ENCODE measurements around the gene RAPGEF1. TPM values are rescaled to one million over a fixed set of nuclear protein-coding genes. Genes with fewer than 3 reads are reported as not detected.

Gene RAPGEF1
- total and polyA plus RNA-seq, 2 experiments from 2014 or later, result 9.9 to 82.8 TPM

GRCh38 chr9:131677444-131678180 is 62.3 kb downstream of the RAPGEF1 start:
- no peak overlapping the region for H2AFZ ChIP-seq
- H3K36me3 Mint-ChIP-seq (ENCODE audit: low read depth), result peaks cover 15% of the 10 kb centered on the region
- H3K79me2 ChIP-seq (replicated peaks; ENCODE audit: insufficient read depth), result peaks cover 81% of the 10 kb centered on the region
- peaks cover 78% of the 10 kb centered on the region for H3K4me1 ChIP-seq (ENCODE audit: insufficient read depth)
- H3K27me3 Mint-ChIP-seq (ENCODE audit: insufficient read depth, low read depth, poor library complexity), result peaks cover 18% of the 10 kb centered on the region
- no peaks in the 10 kb centered on the region for H3K36me3 ChIP-seq (ENCODE audit: insufficient read depth)
- peaks cover 17% of the 10 kb centered on the region; the same call in 2 of the 3 replicates for H3K9me3 Mint-ChIP-seq
- peak overlapping the region; percentile 60; the same call in 1 of the 2 replicates for H3K4me2 ChIP-seq
- H3K27ac Mint-ChIP-seq, result peak overlapping the region; percentile 89
- H3K27me3 ChIP-seq (ENCODE audit: insufficient read depth), result no peaks in the 10 kb centered on the region
- DNase-seq (ENCODE audit: low spot score) (no peak), ATAC-seq (no peak; the same call in 2 of the 3 replicates)
- H3K9me2 ChIP-seq (ENCODE audit: insufficient read depth), result peaks cover 12% of the 10 kb centered on the region; the same call in 1 of the 2 replicates
- H3F3A ChIP-seq (replicated peaks; ENCODE audit: low read depth), result no peaks in the 10 kb centered on the region; the same call in 1 of the 2 replicates
- no peaks in the 10 kb centered on the region for H4K20me1 ChIP-seq (replicated peaks; ENCODE audit: insufficient read depth)
- peaks cover 86% of the 10 kb centered on the region for H3K4me1 Mint-ChIP-seq
- no peak overlapping the region for H3K4me3 ChIP-seq
- H3K27ac ChIP-seq (ENCODE audit: low read depth), result peak overlapping the region; percentile 83
- no peak overlapping the region; the same call in 2 of the 3 replicates for H3K4me3 Mint-ChIP-seq
- TF ChIP-seq NANOG (IDR thresholded peaks at IDR 0.05; ENCODE audit: borderline replicate concordance) (no peak), EZH2 (IDR thresholded peaks at IDR 0.05; ENCODE audit: low read depth, unreplicated experiment) (no peak), ZNF331 (CRISPR knock-in tag; IDR thresholded peaks at IDR 0.05; ENCODE audit: low read depth) (no peak), STAT1 (IDR thresholded peaks at IDR 0.05; ENCODE audit: unreplicated experiment) (no peak), CTCF (conservative IDR thresholded peaks at IDR 0.05; ENCODE audit: low read depth in 2 of 2) (no peak), POLR2AphosphoS5 (IDR thresholded peaks at IDR 0.05; ENCODE audit: low read depth) (no peak), EZH2phosphoT487 (IDR thresholded peaks at IDR 0.05; ENCODE audit: unreplicated experiment) (no peak), JUNB (IDR thresholded peaks at IDR 0.05; ENCODE audit: unreplicated experiment) (no peak), REST (IDR thresholded peaks at IDR 0.05; ENCODE audit: unreplicated experiment) (no peak), ZNF114 (CRISPR knock-in tag; IDR thresholded peaks at IDR 0.05) (no peak), ETS1 (IDR thresholded peaks at IDR 0.05) (no peak)
- TF ChIP-seq, protein P1, sequence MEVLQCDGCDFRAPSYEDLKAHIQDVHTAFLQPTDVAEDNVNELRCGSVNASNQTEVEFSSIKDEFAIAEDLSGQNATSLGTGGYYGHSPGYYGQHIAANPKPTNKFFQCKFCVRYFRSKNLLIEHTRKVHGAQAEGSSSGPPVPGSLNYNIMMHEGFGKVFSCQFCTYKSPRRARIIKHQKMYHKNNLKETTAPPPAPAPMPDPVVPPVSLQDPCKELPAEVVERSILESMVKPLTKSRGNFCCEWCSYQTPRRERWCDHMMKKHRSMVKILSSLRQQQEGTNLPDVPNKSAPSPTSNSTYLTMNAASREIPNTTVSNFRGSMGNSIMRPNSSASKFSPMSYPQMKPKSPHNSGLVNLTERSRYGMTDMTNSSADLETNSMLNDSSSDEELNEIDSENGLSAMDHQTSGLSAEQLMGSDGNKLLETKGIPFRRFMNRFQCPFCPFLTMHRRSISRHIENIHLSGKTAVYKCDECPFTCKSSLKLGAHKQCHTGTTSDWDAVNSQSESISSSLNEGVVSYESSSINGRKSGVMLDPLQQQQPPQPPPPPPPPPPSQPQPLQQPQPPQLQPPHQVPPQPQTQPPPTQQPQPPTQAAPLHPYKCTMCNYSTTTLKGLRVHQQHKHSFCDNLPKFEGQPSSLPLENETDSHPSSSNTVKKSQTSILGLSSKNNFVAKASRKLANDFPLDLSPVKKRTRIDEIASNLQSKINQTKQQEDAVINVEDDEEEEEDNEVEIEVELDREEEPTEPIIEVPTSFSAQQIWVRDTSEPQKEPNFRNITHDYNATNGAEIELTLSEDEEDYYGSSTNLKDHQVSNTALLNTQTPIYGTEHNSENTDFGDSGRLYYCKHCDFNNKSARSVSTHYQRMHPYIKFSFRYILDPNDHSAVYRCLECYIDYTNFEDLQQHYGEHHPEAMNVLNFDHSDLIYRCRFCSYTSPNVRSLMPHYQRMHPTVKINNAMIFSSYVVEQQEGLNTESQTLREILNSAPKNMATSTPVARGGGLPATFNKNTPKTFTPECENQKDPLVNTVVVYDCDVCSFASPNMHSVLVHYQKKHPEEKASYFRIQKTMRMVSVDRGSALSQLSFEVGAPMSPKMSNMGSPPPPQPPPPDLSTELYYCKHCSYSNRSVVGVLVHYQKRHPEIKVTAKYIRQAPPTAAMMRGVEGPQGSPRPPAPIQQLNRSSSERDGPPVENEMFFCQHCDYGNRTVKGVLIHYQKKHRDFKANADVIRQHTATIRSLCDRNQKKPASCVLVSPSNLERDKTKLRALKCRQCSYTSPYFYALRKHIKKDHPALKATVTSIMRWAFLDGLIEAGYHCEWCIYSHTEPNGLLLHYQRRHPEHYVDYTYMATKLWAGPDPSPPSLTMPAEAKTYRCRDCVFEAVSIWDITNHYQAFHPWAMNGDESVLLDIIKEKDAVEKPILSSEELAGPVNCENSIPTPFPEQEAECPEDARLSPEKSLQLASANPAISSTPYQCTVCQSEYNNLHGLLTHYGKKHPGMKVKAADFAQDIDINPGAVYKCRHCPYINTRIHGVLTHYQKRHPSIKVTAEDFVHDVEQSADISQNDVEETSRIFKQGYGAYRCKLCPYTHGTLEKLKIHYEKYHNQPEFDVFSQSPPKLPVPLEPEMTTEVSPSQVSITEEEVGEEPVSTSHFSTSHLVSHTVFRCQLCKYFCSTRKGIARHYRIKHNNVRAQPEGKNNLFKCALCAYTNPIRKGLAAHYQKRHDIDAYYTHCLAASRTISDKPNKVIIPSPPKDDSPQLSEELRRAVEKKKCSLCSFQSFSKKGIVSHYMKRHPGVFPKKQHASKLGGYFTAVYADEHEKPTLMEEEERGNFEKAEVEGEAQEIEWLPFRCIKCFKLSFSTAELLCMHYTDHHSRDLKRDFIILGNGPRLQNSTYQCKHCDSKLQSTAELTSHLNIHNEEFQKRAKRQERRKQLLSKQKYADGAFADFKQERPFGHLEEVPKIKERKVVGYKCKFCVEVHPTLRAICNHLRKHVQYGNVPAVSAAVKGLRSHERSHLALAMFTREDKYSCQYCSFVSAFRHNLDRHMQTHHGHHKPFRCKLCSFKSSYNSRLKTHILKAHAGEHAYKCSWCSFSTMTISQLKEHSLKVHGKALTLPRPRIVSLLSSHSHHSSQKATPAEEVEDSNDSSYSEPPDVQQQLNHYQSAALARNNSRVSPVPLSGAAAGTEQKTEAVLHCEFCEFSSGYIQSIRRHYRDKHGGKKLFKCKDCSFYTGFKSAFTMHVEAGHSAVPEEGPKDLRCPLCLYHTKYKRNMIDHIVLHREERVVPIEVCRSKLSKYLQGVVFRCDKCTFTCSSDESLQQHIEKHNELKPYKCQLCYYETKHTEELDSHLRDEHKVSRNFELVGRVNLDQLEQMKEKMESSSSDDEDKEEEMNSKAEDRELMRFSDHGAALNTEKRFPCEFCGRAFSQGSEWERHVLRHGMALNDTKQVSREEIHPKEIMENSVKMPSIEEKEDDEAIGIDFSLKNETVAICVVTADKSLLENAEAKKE (CRISPR knock-in tag; IDR thresholded peaks at IDR 0.05), result no peak
